Right ventricle myocardium inferior (tissue), 1 donor: ENCODE measurements around the gene EPHB1. TPM values are rescaled to one million over a fixed set of nuclear protein-coding genes. Genes with fewer than 3 reads are reported as not detected.

Experiments used
- ATAC-seq: fragments of 200-7000 bp; cut with Tn5 transposase; one replicate; pipeline ENCODE4 v1.9.1; 2020; ENCODE audit warnings: mild to moderate bottlenecking, moderate library complexity
- DNase-seq: peaks from one replicate; pipeline ENCODE4 v3.0.0; 2021; ENCODE audit errors: missing footprints
- intact Hi-C: fragments of 100-400 bp; cut with DNase I; formaldehyde crosslinking; loops from one replicate; pipeline ENCODE4 v1.11.0; 2022
- total RNA-seq: library from RNA; stranded (reverse); fragmentation: NEBNext Ultra II Directional; extraction: Animal tissue kit (Norgen Biotek cat#: 25700); gene quantifications from one replicate; pipeline ENCODE4 v1.2.1, GENCODE V29; 2021
- donor health status: DM: no; HTN: yes; CAD: no; lungs with severe emphysema.

Gene EPHB1
- total RNA-seq, 1 donor from 2014 or later: 1.4 TPM

DNA sequence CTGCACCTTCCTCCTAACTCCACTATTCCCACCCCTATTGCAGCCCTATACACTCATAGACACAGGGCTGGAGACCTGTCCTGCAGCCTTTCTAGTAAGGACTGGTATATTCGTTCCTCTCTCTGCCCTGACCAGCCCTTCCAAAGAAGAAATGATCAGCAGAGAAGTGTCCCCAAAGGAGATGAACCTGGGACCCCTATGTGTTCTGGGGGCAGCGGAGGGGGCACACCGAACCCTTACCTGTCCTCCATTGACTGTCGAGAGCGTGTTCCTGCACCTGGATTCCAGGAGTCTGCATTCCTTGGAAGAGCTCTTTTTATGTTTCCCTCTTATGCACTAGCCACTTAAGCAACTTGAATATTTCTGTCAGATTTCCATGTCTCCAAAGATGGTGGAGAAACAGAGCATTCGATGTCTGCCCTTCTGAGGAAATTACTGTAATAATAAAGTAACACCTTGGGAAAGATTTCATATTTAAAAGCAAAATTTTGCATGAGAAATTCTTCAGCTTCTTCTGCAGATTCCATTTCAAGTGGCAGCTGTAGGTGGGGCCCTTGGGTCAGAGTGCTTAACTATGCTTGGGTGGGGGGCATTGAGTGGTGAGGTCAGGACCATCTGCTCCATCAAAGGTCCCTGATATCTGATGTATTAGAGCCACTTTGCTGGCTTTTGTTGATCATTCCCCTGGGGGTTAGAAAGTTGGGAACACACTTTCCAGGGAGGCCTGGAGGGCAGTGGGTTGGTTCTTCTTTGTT, 6.3 kb downstream of the EPHB1 start:
- DNase-seq (no peak), ATAC-seq (no peak)
- intact Hi-C loops: no loop called here

DNA sequence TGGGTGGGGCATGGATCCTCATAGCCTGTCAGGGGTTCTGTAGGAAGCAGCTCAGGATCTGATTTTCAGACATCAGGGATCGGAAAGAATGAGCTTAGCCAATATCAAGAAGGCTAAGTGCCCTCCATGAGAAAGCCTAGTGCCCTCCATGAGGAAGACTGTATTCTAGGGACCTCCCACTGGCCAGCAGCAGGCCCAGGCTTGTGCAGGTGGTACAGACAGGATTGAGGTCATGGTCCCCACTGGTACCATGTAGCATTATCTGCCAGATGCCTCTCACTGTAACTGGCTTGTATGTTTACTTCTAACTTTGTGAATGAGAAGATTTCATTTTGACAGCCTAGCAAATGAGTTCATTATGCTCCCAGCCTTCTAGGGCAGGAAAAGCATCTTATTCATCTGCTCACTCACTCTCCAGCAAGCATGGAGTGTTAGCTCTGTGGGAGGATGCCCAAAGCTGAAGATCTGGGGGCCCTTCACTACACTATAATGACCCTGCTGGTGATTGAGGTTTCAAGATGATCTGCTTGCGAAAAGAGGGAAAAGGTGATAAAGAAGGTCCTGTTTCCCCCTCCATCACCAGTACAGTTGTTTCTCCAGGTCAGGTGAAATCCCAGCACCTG, 7.5 kb downstream of the EPHB1 start:
- ATAC-seq: no peak
- DNase-seq: no peak
- intact Hi-C loops: no loop called here

DNA sequence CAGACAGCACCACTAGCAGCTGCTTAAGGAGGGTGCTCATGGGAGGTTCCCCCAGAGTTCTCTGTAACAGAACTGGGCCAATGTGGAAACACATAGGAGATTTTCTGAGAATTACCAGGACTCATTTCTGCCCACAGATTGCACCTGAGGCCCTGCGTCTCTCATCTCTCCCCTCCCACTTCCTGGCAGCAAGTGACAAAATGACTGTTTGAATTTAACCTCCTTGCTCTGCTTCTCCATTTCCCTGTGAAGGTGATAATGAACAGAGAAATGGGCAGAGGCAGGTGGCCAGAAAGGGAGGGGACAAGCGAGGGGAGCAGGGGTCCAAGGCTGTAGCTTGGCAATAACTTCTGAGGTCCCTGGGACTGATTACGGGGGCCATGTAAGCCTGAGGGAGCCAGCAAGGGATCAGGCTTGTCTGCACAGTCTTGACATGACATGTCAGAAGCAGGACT, 8.0 kb downstream of the EPHB1 start:
- intact Hi-C loops: no loop called here
- ATAC-seq (no peak), DNase-seq (no peak)

DNA sequence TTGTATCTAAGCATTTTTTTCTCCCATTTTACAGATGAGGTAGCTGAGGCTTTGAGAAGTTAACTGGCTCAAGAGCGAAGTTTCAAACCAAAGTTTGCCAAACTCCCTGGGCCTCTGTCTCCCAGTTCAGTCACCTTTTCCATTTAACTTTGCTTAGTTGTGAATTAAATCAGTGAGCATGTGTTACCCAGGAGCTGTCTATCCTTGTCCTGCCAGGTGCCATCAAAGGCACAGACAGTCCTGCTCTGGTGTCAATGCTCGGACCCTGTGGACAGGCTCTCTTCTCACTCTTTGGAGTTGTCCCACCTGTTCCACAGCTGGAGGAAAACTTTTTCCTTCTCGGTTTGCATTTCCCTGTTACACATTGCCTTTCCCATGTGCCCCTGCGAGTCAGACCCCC, 8.6 kb downstream of the EPHB1 start:
- intact Hi-C loops: no loop called here
- no peak for DNase-seq
- no peak for ATAC-seq

DNA sequence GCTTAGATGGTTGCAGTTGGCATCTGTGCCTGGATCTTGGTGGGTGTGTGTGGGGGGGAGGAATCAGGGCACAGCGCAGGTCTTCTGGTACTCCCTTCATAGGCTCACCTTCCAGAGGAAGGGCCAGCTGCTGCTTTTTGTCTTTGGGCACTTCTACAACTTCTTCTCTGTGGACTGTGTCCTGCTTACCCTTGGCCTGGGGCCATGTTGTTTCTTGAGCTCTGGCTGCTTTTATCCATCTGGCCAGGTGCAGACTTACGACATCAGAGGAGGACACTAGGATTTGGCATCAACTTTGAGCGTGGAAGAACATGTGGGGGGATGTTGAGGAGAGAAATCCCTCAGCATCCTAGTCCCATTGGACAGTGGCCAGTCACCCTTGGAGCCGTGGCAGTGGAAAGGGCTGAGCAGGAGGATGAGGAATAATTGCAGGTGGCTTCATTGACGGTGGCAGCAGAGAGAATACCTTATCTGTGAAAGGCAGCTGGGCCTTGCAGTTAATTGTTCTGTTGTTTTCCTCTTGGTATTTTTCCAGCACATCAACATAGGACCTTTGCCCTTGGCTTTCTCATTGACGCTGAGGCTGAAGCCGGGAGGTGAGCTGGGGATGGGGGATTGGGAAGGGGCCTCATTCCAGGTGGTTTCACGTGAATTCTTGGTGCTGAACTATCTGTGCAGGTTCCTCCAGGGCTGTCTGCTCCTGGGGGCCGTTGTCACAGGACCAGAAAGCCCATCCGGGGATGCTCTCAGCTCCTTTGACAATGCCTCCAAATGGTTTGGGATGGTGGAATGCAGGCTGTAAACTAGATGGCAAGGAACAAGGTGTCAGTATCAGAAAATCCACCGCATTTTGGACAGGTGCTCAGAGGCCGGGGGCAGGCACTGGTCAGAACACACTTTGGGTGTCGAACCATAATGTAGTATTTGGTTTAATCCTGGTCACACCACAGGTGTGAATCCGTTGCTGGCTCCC, 9.7 kb downstream of the EPHB1 start:
- DNase-seq (peak; percentile 25), ATAC-seq (no peak)
- intact Hi-C loops: no loop called here

DNA sequence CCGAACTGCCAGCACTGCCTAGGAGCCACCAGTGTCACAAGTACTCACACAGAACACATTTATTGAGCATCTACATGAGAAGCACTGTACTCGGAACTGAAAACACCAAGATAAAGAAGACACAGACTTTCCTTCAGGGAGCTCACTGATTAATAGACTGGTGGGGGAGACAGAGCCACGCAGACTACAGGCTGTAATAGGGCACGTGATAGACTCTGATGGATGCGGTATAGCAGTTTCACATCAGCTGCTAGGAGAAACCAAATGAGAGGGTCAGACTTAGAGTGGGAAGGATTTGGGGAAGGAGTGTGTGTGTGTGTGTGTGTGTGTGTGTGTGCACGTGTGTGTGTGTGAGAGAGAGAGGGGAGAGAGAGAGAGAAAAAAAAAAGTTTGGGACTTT, 12.1 kb downstream of the EPHB1 start:
- intact Hi-C loops: no loop called here
- ATAC-seq (no peak), DNase-seq (no peak)

DNA sequence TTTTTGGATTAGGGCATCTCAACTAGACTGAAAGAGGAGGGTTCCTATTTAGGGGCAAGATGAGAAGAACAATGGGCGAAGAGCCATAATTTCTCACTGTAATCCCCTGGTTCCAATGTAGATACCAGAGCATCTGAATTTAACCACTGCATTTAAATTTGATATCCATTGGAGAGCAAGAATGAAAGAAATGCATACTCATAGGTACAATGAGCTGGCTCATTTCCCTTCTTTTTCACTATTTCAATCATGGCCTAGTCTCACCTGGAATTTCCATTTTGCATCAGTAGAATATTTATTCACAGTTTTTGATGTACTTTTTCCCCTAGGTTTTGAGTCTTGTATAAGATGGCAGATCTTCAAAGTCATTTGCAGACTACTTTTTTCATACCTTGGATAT, 13.8 kb downstream of the EPHB1 start:
- intact Hi-C loops: no loop called here

DNA sequence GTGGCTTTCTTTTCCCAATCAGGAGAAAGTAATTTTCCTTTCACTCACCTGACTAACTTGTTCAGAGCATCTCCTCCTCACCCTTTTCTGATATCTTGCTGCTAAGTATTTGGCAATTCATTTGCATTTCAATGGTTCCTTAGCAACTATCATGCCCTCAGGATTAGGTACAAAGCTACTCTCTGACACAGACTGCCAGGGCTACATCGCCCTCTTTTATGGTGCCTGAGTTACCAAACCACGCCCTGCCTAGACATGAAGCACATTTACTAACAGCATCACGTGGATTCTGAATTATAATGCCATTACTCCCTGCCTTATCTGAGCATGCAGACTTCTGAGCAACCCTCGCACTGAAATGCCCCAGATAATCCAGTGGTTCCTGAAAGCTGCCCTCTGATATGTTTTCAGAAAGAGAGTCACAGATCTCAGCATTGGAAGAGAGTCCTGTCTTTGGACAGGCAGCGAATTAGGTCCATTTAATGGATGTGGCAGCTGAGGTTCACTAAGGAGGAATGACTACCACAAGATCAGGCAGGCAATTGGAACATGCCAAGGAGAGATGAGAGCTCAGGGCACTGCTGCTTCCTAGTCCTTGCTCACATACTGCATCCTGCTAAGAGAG, 14.5 kb downstream of the EPHB1 start:
- no peak for DNase-seq
- intact Hi-C loops: no loop called here
- ATAC-seq: peak; percentile 66

More for the DNA sequence above, 13.8 kb downstream of the EPHB1 start:
- DNase-seq (no peak), ATAC-seq (no peak)

DNA sequence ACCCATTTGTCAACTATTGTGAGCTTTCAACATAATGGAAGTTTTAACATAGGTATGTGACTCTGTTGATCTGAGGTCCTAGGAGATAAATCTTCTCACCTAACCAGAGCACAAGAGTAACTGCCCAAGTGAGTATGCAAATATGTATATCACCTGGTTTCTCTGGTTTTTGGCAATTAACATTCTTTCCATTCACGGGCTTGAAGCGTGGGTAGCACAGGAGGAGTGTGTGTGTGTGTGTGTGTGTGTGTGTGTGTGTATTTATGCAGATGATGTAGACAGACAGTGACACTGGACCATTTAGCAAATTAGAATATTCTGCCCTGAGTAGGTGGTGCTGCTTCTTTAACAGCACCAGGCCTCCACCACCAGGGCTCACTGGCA, 15.0 kb downstream of the EPHB1 start:
- DNase-seq (no peak), ATAC-seq (no peak)
- intact Hi-C loops: no loop called here

DNA sequence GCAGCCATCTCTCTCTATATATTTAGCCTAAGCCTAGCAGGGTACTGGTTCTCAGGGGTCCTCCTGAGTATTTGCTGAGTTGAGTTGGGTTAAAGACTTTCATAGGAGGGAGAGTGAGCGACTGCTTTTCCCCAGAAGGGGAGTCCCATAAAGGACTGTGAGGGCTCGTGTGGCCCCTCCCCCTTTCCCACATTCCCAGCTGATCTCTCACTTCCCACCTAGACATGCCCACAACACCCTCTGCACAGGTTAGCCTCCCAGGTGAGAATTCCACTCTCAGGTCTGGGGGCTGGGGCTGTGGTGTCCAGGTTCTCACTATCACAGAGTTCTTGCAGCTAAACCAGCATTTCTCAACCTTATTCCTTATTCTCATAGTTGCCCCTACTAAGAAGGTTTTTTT, 15.8 kb downstream of the EPHB1 start:
- intact Hi-C loops: no loop called here
- no peak for DNase-seq

DNA sequence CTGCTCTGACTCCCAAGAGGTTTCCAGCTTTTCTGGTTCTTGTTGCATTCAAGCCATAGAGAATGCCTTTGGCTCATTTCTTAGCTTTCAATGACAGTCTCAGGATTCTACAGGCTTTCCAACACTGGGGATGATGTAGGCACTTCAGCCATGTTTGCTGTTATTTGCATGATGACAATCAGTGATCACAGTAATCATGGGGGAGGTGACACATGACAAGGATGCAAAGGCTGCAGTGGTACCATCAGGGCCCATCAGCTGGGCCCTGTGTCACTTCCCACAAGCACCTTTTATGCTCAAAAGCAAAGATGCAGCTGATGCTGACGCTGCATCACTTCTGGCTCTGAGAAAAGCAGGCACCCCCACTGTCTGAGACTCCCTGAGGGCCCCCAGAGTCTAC, 18.6 kb downstream of the EPHB1 start:
- DNase-seq (no peak), ATAC-seq (no peak)
- intact Hi-C loops: no loop called here

More for the DNA sequence above, 15.8 kb downstream of the EPHB1 start:
- ATAC-seq: no peak

DNA sequence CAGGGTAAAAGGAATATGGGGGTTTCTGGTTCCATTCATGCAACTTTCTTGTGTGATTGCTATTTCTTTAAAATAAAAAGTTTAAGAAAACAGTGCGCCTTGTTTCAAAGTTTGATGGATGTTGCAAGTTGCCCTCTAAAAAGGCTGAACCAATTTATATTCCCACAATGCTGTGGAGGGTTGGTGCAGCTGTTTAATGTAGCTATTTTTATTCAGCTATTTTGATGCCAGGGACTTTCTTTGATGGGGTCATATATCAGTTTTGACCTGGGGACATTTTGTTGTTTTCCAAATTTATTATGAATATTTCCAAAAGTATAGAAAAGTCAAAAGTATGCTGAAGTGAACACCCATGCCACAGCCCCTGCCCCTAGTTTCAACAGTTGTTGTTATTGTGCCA, 20.5 kb downstream of the EPHB1 start:
- no peak for ATAC-seq
- intact Hi-C loops: no loop called here
- no peak for DNase-seq

DNA sequence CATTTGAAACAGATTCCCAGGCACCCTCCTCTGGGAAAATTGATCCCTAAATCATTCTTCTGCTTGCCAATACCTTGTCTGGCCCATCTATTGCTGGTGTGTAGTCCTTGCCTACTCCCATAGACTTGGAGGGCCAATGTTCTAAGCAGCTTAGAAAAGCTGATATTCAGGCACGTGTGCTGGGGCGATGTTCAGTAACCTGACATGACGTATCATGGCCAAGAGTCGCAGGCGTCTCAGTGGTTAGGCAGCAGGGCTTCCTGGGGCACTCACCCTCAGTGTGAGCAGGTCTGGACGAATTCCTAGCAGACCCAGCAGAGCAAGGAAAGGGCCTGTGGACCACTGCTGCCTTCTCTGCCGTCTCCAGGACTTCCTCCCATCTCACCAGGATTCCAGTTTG, 21.6 kb downstream of the EPHB1 start:
- intact Hi-C loops: no loop called here
- ATAC-seq (no peak), DNase-seq (no peak)

DNA sequence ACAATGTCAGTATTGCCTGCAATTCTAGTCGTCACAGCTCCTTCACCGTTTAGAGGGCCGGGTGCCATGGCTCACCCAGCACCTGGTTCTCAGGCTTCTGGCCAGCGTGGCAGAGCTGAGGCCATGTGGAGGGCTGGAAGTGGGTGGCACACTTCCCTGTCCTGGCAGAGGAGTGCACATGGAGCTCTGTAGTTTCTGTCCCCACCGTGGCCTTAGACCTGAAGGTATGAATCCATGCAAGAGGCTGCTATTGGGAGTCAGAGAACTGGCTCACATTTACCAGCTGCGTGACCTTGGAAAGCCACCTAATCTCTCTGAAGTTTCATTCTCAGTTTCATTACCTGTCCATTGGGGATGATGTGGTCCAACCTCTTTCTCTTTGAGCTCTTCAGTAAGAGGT, 22.2 kb downstream of the EPHB1 start:
- DNase-seq (no peak), ATAC-seq (peak; percentile 77)
- intact Hi-C loops: no loop called here

DNA sequence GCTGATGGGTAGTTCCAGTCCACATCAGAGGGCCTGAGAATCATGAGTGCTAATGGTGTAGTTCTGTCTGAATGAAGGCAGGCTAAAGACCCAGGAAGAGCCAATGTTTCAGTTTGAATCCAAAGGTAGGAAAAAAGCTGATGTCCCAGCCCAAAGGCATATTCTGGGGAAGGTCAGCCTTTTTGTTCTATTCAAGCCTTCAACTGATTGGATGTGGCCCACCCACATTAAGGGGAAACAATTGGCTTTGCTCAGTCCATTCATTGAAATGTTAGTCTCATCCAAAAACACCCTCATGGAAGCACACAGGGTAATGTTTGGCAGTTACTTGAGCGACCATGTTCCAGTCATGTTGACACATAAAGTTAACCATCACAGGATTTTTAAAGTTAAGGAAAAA, 25.9 kb downstream of the EPHB1 start:
- ATAC-seq (no peak), DNase-seq (no peak)
- intact Hi-C loops: no loop called here

DNA sequence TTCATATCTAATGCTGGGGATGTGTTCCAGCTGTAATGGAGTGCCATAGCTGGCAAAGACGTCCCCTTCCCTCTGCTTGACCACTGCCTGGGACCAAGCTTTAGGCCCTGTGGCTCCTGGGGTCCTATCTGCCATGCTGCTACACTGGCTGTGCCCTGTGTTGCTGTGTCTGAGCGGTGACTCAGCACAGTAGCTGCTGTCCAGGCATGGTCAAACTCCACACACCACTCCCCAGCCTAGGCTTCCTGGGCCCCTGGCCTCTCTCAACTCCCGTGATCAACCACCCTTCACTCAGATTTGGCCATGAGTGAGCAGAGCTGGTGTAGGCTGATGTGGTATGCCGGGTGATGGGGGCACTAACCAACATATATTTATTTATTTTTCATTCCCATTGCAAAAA, 27.0 kb downstream of the EPHB1 start:
- intact Hi-C loops: no loop called here
- DNase-seq (no peak), ATAC-seq (no peak)

DNA sequence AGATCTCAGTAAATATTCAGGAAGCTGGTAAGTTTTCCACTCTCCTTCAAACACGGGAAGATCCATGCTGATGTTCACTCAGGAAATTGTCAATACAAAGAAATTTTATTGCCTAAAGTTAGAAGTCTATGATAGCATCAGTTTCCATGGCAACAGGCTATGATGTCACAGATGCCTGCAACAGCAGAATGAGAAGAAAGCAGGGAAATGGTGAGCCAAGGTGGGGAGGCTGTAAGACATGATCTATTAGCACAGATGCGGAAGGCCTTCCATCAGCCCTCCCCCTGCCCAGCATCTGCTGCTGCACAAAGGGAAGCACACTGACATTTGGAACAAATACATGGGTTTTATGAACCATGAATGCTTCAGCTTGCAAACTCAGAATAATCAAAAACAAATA, 28.6 kb downstream of the EPHB1 start:
- intact Hi-C loops: no loop called here
- ATAC-seq: no peak

DNA sequence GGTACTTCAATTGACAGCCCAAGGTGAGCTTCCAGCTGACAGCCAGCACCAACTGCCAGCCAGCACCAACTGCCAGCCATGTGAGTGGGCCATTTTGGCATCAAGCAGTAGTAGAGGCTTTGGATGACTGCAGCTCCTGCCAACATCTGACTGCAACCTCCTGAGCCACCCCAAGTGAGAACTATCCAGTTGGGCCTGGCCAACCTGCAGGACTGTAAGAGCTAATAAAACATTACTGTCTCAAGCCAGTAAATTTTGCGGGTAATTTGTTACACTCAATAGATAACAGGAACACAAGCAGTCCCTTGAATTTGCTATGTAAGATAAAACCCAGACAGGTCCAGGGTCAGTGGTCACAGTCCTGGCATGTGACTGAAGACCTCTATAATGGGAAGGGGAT, 29.7 kb downstream of the EPHB1 start:
- DNase-seq: no peak
- peak; percentile 74 for ATAC-seq
- intact Hi-C loops: no loop called here

More for the DNA sequence above, 28.6 kb downstream of the EPHB1 start:
- DNase-seq: no peak

DNA sequence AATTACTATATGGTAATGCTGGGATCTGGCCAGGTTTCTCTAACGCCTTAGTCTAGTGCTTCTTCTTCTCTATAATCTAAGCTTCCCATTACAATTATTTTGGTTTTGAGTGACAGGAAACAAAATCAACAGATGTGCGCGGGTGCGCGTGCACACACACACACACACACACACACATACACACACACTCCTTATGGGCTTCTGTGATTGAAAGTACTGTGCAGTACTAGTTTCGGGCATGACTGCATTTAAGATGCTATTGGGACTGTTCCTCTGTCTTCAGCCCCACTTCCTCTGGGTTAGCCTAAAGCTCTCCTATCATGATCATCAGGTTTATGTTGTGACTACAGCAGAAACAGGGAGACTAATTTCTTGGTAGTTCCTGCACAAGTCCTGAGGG, 32.2 kb downstream of the EPHB1 start:
- ATAC-seq: no peak
- intact Hi-C loops: no loop called here
- DNase-seq: no peak
